BE2C (cell line): Measurements from ENCODE around the gene MANSC1.

Source experiments
- DNase-seq: peaks from one replicate; pipeline ENCODE4 v3.0.0-alpha.2; 2020
- H3K27me3 ChIP-seq: fragments of 250-450 bp; sonication (Bioruptor Pico); 2 replicates; pipeline ENCODE4 v1.5.1; 2020; ENCODE audit warnings: mild to moderate bottlenecking
- H3K36me3 ChIP-seq: fragments of 250-450 bp; sonication (Bioruptor Pico); 2 replicates; pipeline ENCODE4 v1.5.1; 2020; ENCODE audit warnings: mild to moderate bottlenecking
- H3K4me1 ChIP-seq: fragments of 250-450 bp; sonication (Bioruptor Pico); 2 replicates; pipeline ENCODE4 v1.5.1; 2020
- H3K4me3 ChIP-seq: 2 replicates; pipeline ENCODE4 v1.5.1; 2011; ENCODE audit warnings: low read depth, low read length
- H3K9me3 ChIP-seq: fragments of 250-450 bp; sonication (Bioruptor Pico); 2 replicates; pipeline ENCODE4 v1.5.1; 2020
- CTCF ChIP-seq: IDR thresholded peaks from 2 replicates; pipeline ENCODE4 v1.5.1; 2012; ENCODE audit warnings: mild to moderate bottlenecking, low read depth, low read length

The MANSC1 gene

DNA sequence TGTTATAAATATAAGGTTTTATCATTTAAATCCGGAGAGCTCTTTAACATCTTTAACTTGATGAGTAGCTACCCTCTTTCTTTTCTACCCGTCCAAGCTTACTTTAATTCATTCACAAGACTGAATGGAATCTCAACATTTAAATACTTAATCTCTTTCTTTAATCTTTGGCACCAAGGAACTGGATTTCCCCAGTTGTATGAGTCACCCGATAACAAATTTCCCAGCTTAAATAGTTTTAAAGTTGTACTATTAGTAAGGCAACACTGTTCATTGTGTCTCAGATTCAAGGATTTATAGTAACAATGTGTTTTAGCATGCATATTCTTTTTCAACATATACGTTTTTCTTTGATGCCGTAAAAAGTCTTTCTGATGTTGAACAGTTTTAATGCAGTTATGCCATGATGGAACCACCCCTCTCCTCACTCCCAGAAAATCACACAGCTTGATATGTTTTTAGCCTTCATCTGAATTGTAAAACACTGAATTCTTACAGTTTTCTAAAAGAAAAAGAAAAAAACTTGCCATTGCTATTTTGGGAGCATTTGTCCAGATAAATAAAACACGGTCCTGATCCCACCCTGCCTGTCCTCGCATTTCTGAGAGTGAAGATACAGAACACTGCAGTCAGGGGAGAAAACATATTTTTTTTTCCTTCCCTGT, 67.1 kb downstream of the MANSC1 start:
- Histone ChIP-seq H3K27me3 (no peaks in the 10 kb centered on the region), H3K4me1 (no peaks in the 10 kb centered on the region), H3K4me3 (no peak overlapping the region), H3K9me3 (no peaks in the 10 kb centered on the region; the same call in 1 of the 2 replicates), H3K36me3 (no peaks in the 10 kb centered on the region)
- DNase-seq = no peak
- TF ChIP-seq CTCF = no peak

- no peak overlapping the region for H3K4me3 ChIP-seq
- no peak for TF ChIP-seq CTCF
- no peaks in the 10 kb centered on the region for H3K4me1 ChIP-seq
- no peaks in the 10 kb centered on the region for H3K36me3 ChIP-seq
- H3K27me3 ChIP-seq = no peaks in the 10 kb centered on the region
- no peak for DNase-seq
- no peaks in the 10 kb centered on the region; the same call in 1 of the 2 replicates for H3K9me3 ChIP-seq
These were observed 67.8 kb downstream of the MANSC1 start for GRCh38 chr12:12282202-12282601.

DNA sequence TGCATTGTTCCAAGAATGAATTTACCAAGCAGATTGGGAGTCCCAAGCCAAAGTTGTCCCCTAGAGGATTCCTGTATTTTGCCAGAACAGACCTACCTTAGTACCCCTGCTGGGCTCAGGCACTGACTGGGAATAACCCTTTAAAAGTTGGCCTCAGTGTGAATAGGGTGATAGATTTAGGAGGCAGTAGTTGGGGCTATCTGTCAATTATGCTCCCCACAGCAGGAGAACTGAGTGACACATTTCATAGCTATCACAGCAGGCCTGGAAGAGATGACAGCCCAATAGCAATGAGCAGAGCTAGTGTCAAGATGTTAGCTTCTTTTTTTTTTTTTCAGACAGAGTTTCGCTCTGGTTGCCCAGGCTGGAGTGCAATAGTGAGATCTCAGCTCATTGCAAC, 68.9 kb downstream of the MANSC1 start:
- Histone ChIP-seq H3K36me3 (no peaks in the 10 kb centered on the region), H3K4me3 (no peak overlapping the region), H3K9me3 (no peaks in the 10 kb centered on the region; the same call in 1 of the 2 replicates), H3K27me3 (no peaks in the 10 kb centered on the region), H3K4me1 (no peaks in the 10 kb centered on the region)
- no peak for TF ChIP-seq CTCF
- no peak for DNase-seq

DNA sequence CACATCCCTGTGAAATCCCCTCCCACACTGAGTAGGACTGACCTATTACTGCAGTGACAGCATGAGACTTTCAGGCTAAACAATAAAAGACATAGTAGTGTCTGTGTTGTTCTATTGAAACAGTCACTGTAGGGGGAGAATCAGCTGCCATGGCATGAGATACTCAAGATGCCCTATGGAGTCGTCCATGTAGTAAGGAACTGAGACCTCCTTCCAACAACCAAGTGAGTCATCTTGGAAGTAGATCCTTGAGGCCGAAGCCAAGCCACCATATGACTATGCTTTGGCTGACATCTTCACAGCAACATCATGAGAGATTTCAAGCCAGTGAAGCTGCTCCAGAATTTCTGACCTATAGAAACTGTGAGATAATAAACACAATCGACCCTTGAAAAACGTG, 71.1 kb downstream of the MANSC1 start:
- TF ChIP-seq CTCF = no peak
- no peak for DNase-seq
- no peaks in the 10 kb centered on the region for H3K9me3 ChIP-seq
- H3K4me1 ChIP-seq = no peaks in the 10 kb centered on the region
- no peaks in the 10 kb centered on the region for H3K36me3 ChIP-seq
- no peaks in the 10 kb centered on the region for H3K27me3 ChIP-seq
- H3K4me3 ChIP-seq = no peak overlapping the region
